ENCODE measurements around the gene MITF. TPM values are rescaled to one million over a fixed set of nuclear protein-coding genes. Genes with fewer than 3 reads are reported as not detected.

MITF gene, protein sequence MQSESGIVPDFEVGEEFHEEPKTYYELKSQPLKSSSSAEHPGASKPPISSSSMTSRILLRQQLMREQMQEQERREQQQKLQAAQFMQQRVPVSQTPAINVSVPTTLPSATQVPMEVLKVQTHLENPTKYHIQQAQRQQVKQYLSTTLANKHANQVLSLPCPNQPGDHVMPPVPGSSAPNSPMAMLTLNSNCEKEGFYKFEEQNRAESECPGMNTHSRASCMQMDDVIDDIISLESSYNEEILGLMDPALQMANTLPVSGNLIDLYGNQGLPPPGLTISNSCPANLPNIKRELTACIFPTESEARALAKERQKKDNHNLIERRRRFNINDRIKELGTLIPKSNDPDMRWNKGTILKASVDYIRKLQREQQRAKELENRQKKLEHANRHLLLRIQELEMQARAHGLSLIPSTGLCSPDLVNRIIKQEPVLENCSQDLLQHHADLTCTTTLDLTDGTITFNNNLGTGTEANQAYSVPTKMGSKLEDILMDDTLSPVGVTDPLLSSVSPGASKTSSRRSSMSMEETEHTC
- 9.0 TPM for polyA plus RNA-seq (ENCODE audit: insufficient read length)

DNA sequence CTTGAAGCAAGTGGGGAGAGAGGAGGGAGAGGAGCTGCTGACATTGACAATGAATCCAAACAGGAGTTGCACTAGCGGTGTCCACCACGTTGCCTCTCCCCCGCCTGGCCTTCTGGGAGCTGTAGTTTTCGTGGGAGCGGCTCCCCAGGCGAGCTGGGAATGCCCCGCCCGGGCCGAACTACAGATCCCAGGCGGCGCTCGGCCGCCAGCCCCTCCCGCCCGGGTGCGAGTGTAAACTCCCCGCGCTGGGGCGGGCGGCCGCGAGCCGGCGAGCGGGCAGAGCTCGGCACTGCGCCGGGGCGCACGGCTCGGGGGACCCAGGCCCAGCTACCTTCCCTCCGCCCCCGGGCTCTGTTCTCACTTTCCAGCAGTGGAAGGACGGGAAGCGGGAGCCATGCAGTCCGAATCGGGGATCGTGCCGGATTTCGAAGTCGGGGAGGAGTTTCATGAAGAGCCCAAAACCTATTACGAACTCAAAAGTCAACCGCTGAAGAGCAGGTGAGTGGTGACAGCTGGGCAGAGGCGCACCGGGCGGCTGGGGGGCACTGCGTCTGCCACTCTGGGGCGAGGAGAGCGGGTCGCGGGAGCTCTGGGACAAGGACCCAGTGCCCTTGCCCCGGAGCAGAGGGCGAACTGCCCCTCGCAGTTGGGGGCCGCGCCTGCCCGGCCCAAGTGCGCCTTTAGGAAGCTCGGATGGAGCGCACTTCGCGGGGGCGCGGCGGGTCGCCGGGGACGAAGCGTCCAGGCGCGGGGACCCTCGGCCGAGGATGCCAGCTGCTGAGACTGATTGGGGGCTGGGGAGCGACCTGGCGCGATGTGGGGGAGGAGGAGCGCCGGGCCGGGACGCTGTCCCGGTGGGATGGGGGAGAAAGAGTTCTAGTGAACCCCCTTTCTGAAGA, at the start of gene MITF:
MITF (plus strand) TSS at position 261 of the 899 bp plus-strand sequence; CDS start at position 395, 134 bp downstream.
- DNase-seq = peak; percentile 95

DNA sequence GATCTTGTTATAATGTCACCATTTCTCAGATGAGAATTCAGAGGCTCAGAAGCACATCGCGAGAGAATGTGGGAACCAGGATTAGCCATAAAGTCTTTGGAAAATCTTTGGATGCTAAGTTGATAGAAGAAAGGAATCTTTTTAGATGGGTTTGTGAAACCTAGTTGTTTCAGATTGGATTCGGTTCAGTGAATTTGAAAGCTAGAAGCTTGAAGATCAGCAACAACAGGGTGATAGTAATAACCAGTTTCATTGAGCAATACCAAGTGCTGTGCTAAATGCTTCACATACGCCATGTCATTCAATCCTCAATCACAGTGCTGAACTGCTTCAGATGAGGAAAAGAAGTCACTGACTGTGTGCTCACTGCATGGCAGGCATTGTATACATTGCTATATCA, 47.4 kb upstream of the MITF start:
- DNase-seq = no peak

DNA sequence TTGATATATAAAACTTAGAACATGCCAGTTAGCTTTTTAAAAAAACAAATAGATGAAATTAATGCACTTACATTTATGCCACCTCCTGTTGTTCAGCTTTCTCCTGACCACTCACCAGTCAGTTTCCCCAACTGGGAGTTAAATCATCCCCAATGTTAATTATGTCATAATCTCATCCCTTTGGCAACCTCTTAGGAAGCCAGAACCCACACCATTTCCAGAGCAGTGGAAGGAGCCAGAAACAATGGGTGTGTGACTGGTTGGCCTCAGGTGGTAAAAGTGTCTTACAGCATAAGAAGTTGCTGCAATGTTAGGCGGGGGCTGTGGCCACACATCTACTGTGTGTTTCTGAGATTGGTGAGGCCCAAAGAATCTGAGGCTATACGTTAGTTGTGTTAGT, 46.5 kb upstream of the MITF start:
- no peak for DNase-seq

DNA sequence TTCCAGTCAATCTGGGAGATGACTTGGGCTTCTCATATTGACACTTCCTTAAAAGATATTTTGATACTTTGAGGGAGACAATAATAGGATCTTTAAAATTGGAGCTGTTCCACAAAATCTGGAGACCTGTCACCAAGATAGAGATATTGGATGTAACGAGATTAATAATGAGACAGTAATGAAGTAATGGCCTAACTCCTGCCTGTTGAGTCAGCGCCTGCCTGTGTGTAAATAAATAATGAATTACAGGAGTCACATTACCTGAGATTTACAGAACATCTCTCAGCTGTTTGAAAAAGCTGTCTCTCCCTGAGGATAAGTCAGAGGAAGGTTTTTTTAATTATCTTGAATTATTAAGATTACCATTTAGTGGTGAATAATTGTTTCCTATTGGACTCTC, 43.8 kb upstream of the MITF start:
- no peak for DNase-seq

DNA sequence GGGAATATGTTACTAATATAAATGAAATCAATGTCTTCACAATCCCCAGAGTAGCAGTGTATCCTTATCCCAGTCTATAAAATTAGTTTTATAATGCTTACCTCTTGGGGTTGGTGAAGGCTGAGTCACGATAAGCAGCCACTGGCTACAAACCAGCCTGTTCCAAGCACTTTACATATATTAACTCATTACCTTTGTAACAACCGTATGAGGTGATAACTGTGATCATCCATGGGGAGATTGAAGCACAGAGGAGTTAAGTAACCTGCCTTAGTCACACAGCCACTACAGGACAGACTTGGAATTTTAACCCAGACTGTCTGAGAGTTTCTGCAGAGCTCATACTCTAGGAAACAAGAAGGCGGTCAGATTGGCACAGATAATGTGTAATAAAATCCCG, 43.3 kb upstream of the MITF start:
- DNase-seq = no peak

DNA sequence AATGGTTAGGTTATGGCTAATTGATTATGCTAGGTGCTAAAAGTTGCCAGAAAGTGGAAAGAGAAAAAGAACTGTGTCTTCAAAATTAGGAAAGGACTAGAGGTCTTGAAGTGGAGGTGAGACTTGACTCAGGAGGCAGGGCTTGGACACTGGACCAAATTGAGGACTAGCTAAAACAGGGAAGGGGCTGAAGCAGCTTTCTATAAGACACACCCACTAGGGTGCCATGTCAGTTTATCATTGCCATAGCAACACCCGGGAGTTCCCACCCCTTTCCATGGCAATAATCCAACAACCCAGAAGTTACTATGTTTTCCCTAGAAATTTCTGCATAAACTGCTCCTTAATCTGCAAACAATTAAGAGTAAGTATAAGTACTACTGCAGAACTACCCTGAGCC, 42.9 kb upstream of the MITF start:
- no peak for DNase-seq

DNA sequence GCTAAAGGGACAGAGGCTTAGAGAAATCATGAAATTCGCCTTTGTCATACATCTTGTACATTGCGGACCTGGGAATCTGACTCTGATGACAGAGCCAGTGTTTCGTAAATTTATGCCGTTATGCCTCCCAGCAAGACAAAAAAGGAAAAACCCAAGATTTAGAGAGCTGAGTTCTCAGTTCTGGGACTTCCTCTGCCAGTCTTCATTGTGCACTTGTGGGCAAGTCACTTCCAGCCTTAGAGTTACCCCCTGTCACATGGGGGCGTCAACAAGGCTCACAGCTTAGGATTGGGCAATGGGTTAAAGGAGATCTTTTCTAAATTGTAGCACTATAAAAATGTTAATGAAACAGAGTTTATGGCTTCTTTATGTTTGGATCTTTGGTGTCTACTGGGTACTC, 41.9 kb upstream of the MITF start:
- DNase-seq = no peak

DNA sequence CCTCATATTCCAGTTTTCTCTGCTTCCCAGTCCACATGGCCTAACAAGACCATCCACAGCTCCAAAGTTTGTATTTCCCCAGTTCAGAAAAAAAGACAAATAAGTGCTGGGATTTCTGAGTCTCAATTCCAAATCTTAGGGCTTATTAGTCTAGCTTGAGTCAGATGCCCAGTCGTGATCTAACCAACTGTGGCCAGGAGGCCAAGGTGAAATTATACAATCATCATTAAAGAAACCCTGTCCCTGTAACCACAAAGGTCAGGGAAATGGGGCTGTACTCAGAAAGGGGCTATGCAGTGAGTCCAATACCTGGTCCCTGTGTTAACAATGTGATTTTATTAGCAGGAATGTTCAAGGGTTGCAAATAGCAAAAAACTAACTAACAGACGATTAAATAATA, 40.5 kb upstream of the MITF start:
- DNase-seq = no peak

DNA sequence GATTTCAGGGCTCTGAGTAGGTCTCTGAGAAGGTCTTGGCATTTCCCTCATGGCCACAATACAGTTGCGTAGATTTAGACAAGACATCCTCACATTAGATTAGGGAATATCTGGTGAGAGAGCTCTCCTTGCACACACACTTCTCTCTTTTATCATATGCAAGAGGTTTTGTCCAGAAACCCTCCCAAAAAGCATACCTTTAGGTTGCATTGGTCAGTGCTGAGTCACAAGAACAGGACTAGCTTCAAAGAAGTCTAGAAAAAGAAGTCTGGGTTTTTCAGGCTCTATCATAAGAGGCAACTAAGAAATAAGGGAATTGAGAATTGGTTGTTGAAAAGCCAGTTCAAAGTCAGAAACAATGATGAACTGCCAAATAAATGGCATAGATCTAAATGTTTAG, 40.1 kb upstream of the MITF start:
- no peak for DNase-seq

DNA sequence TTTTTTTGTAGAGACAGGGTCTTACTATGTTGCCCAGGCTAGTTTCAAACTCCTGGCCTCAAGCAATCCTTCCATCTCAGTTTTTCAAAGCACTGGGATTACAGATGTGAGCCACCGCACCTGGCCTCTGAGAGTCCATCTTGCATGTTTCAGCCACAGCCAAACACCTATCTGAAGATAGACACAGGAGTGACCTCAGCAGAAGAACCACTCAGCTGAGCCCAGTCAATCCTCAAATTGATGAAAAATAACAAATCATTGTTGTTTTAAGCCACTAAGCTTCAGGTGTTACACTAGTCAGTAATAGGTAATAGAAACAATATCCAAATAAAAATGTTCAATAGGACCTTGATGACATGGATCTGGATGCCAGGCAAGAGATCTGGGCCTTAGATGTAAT, 38.3 kb upstream of the MITF start:
- DNase-seq = no peak

DNA sequence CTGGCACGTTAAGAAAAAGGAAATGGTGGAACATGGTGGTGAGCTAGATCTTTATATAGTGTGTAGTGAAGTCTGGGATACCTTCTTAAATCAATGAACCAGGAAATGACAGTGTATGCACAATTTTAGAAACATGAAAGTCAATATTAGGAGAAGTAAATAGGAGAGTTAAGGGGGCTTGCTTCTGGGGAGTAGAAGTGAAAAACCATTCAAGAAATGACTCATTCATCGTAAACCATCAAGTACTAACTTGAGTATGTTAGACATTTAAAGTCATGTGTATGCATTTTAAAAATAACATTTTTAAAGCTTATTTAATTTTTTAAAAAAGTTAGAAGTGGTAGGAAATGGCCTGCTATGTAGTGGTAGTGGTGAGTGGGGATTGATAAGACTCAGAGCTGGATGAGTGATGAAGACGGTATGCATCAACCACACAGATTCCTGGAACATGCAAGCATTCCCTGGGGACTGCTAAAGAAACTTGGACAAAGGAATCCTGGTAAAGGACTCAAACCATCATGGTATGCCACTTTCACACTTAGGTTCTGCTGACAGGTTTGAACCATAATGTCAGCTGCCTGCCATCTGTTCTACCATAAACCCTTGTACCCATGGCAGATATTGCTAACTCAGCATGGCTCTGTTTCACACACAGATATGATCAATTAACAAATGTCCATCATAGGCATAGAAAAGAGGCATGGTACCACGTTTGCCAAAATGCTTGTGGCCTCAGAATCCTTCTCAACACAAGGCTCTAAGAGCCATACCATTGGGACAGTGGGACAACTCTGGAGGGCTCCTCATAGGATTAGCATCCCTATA, 28.9 kb upstream of the MITF start:
- no peak for DNase-seq

DNA sequence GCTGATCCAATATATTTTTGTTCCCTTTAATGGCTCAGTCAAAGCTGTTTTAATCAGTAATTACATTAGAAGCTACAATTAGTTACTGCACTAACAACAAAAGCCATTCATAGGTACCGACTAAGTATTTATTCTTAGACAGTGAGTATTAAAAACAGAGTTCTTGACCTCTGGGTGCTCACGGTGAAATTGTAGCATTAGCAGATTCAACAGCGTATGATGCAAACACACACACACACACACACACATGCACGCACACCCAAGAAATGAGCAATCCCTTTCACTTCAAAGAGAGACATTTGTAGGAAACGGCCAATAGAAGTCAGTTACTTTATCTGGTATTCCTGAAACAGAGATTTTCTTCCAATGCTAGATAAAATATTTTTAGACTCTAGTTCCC, 27.0 kb upstream of the MITF start:
- DNase-seq = no peak

DNA sequence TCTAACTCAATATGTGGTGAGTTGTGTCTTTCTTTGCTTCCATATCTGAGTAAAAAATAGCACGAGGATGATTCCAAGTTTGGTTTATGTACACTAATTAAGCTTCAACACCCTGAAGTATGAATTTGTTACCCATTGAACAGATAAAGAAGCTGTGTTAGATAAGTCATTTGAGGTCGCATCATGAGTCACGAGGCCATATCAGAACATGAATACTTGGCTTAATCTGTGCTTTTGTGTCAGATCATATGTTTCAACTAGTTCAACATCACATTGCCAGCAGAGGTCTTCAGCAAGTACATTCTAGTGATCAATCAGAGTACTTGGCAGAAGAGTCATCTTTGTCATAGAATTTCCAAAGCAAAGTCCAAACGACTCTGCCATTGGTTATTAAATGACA, 26.3 kb upstream of the MITF start:
- no peak for DNase-seq

DNA sequence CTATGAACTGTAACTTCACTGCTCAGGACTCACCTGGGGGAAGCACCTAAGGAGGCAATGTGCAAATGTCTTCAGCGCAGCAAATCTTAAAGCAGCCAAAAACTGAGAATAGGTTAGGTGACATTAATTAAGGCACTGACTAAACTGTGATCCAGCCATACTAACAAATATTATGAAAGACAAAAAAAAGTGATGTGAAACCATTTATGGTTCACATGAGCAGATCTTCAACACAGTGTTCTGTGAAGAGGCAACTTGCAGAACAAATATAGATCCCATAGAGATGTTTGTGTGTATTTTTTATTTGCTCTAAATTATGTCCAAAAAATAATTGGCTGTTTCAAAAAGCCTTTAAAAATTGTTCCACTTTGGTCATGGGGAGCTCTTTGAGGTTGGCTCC, 24.1 kb upstream of the MITF start:
- no peak for DNase-seq

DNA sequence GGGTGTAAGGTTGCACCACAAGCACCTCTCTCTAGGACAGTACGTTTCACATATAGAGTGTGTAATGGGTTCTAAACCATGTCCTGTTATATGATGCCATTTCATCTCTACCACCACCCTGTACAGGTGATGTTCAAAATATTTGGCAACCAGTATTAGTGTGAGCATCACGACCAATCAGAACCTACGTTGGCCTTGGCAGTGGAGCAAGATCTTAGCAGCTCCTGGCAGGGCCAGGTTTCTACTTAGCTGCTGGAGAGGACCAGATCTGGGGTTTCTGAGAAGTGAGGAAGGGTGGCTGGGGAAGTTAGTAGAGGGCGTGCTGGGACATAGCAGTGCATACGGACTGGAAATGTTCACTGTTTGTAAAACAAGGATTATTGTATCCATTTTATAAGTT, 23.1 kb upstream of the MITF start:
- DNase-seq = no peak

DNA sequence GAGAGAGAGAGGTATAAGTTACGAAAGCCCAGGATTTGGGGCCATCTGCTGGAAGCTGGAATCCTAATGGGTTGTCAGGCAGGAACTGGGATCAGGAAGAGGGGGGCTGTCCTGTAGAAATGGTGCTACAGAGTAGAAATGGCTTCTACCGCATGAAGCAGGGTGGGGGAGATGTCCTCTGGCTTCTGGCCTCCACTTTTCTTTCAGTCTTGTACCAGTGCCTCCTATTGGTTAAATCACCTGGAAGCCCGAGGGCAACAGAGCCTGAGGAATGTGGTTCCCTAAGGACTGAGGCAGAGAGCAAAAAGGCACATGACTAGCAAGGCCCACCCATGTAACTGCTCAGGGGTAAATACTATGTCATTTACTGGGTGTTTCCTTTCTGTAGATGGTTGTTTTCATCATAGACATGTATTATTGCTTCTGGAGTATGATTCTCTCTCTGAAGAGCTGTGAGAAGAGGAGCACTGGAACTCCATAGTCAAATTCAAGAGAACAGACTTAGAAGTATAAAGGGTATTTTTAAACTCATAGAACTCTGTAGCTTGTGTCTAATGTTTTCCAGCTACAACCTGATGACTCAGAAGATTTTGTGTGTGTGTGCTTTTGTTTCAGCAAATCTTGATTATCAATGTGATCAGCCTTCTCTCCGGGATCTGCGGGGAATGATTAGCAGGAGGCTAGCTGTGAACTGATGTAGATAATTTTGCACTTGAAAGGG, 20.2 kb upstream of the MITF start:
- no peak for DNase-seq

DNA sequence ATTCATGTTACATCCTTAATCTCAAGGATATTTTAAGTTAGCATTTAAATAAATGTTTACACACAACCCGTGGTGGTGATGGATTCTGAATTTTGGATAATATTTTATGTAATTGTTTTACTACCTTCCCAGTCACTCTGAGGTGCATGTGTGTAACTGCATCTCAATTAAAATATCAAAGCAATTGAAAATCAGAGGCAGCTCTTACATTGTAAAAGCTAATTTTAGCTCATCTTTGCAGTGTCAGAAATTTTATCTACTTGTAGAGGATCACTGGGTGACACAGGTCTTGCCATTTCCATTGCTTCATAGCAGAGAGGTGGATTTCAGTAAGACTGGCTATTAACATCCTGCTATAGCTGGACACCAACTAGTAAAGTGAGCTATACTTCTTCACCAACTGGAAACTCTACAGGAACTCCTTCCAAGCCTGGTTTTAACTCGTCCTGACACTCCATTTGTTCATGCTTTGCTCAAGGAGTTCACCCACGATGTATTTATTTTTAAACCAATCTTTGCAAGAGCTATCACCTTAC, 19.6 kb upstream of the MITF start:
- no peak for DNase-seq

DNA sequence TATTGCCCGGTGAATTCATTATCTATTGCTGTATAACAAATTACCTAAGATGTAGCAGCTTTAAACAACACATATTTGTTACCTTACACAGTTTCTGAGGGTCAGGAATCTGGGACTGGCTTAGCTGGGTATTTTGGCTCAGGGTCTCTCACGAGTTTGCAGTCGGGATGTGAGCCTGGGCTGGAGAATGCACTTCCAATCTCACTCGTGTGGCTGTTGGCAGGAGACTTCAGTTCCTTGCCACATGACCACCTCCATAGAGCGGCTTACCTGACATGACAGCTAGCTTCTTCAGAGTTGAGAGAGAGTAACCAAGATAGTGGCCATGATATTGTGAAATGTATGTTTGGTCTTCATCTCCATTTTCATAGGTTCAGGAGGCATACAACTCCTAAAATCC, 18.4 kb upstream of the MITF start:
- DNase-seq = no peak

DNA sequence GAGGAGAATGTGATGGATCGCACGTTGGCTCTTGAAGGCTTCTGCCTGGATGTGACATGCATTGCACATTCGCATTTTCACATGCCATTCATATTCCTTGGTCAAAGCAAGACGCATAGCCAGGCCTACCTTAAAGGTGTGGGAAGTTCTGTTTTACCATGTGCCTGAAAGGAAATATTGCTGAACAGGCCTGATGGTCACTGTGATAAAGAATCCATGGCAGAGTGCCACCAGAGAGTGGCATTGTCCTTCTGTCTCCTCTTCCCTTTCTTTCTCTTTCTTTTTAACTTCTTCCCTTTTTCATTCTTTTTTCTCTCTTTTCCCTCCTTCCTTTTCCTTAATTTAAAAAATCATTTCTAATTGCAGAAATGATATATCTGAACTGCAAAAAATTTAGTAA, 15.9 kb upstream of the MITF start:
- DNase-seq = no peak

DNA sequence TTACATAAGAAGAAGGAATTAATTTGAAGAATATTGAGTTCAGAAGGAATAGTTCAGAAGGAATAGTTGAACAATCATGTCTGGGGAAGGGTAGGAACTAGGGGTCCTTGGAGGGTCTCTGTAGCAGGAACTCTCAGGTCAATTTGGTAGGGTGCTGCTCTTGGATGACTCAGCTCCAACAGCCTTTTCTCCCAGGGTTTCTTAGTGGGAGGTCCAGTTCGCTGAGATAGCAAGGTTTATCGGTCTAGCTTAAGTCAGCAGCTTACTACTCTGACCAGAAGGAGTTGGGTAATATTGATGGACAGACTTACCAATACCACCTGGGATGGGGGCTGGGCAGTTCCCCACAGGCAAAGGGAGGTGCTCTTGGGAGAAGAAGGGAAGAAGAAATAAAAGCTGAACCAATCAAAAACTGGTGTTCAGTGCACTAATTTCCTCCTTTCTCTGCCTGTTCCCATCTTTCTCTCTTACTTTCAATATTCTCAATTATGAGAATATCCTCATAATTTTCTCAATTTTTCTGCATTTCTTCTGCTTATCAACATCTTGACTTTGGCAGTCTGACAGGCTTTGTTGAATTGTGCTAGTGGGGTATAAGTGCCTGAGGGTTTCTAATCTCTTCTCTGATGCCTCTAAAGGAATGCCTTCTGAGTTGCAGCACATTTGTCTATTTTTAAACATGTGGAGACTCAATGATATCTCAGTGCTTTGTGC, 14.4 kb upstream of the MITF start:
- no peak for DNase-seq

DNA sequence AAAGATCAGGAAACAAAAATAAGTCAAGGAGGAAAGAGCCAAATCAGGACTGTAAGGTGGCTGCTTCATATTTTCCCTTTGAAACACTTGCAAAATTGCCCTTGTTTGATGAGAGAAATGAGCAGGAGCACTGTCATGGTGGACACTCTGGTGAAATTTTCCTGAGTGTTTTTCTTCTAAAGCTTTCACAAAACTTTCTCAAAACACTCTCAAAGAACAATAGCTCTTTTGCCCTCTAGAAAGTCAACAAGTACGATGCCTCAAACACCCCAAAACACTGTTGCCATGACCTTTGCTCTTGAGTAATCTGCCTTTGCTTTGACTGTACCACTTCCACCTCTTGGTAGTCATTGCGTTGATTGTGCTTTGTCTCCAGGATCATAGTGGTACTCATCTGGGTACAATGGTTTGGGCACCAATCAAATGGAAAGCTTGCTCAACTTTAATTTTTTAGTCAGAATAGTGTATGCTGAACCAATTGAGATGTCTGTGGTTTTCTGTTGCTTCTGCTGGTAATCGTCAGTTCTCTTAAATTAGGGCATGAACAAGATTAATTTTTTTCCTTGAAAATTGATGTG, 13.2 kb upstream of the MITF start:
- no peak for DNase-seq

All from hindlimb muscle (tissue), 1 donor.